Hematopoietic multipotent progenitor cell treated with erythropoietin and hydrocortisone succinate and interleukin-3 and kit ligand, for 6 days (in vitro differentiated cells): ENCODE data around the gene SELL.
"Not testable (repeated sequence)": the region's sequence is repeated elsewhere in the genome, so short reads cannot be mapped to it uniquely, and the experiment has no call there.

Source experiments
- DNase-seq: peaks from one replicate; pipeline ENCODE4 v3.0.0-alpha.2; 2015

Gene SELL

GRCh38 chr1:169711469-169712308 is at the start of gene SELL:
Gene SELL, minus strand, starts transcription at chr1:169711620. Its CDS starts 122 bp downstream, at chr1:169711498.
- DNase-seq = peak; percentile 93

- DNase-seq = no peak
Measured at GRCh38 chr1:169759038-169759437, 47.6 kb upstream of the SELL start.

DNA sequence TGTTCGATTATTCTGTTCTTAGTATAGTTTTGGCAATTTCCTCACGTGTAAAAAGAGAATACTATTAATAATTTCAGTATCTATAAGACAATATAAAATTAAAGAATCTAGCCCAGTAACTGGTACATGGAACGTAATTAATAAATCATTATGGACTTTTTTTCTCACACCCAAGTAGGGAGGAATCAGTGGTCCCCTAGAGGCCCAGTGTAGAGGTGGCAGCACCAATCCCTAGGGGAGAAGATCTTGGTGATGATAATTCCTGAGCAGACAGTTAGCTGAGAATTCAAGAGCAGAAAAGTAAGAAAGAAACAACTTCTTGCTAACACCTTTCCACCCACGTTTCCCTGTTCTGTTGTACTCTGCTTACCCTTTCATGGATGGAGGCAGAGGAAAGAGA is 42.1 kb upstream of the SELL start:
- no peak for DNase-seq

DNA sequence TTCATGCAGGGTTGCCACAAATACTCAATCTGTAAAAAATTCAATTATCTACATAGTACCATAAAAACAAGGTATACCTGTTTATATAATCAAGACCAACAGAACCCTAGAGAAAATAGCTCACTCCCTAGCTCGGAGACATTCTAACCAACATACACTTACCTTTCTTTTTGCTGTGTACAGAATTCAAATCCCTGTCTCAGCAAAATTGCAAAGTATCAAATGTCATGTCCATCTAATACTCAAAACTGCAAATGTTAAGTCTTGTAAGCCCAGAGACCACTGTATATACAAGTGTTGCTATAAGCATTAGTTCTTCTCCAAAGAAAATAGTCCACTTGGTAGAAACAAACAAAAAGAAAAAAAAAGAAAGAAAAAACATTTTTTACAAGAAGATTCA is 38.6 kb upstream of the SELL start:
- no peak for DNase-seq

DNA sequence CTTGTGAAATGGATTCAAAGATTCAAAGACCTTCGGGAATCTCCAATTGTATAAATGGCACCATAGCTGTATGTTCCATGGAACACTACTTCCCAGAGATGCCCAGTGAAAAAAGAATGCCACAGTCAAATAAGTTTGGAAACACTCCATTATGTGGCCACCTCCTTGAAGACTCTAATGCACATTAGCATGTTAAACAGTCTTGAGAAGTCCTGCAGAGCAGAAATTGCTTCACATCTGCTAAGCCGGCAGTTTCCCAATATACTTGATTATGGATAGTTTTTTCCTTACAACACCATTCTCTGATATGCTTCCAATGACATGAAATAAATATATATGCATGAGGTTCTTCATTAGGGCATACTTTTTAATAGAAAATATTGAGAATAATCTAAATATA is 35.1 kb upstream of the SELL start:
- DNase-seq = no peak

DNA sequence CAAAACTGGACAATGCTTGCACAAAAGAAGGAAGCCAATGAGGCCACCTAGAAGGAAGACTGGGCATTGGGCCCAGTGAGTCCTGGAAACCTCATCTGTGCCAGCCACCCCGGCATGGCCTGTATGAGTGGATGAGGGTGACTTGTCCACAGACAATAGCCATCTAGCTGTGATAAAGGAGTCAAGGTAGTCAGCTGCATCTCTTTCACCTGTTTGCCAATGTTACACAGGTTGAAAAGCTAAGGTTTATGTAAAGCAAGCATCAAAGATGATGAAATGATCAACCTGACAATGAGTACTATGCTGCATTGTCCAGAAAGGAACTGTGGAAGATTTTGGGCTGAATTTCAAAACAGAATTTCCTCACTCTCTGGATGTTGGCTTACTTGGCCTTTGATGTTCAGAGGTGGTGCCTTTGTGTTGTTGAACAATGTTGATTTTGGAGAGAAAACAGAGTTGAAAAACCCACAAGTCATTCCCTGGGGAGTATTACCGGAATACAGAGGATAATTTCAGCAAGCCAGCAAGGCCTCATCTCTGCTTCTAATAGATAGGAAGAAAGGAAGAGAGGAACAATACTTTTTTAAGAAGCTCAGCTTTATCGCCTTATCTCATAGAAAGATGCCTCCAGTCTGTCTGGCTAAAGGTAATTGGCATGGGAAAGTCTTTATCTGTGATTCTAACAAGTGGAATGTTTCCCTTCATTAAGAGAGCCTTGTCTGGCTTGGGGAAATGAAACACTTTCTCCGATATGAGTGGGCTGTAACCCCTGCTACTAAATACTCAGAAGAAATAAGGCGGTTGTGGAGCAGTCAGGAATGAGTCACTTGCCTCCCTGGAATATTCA is 33.8 kb upstream of the SELL start:
- DNase-seq = no peak

DNA sequence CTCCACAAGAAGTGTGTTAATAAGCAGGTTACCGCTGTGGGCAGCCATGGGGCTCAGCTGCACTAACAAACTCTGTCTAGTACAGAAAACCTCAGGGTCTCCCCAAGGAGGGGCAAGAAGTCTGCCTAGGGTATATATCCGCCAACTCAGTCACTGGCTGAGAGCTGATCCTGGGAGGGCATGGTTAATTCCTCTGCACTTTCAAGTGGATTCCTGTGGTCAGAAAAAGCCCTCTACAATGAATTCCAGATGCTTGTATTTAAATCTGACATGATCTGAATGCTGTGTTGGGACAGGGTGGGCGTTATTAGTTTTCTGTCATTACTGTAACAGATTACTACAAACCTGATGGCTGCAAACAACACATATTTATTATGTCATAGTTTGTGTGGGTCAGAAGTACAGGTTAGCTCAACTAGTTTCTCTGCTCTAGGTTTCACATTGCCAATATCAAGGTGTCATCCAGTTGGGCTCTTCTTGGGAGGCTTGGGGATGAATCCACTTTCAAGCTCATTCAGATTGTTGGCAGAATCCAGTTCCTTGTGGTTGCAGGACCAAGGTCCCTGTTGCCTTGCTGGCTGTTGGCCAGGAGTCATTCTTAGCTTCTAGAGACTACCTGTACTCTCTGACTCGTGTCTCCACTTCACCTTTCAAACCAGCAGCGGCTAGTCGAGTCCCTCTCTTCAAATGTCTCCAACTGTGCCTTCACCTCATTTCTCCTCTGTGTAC is 30.4 kb upstream of the SELL start:
- no peak for DNase-seq

DNA sequence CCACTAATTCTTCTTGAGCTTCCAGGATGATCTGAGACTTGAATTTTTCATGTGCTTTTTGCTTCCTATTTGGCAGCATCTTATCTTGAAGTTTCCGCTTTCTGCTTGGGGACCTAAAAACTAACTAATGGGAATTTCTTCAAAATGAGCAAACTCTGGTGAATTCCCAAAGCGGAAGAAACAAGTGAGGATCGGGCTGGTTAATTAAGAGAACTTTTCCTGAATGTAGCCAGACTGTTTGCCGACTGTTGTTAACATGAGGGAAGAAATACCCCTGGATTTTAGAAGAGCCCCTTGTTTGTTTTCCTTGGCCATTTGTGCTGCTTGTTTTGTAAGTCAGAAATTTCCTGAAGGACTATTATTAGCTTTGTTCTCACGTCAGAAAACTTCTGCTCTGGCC is 28.6 kb upstream of the SELL start:
- no peak for DNase-seq

DNA sequence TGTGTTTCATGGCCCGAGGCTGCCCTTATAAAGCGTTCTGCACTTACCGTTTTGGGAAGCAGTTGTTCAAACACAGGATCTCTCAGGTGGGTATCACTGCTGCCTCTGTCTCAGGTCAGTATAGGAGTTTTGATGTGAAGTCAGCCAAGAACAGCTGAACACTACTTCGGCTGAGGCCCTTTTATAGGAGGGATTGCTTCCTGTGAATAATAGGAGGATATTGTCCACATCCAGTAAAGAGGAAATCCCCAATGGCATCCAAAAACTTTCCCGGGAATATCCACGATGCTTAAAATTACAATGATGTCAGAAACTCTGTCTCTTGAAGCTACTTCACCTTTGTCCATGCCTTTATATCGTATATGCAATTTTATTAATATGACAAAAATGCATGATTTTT is 22.5 kb upstream of the SELL start, which contains the start of gene SELE:
TSS of gene SELE (minus strand) at position 156 of the 400 bp plus-strand sequence. CDS start 467 bp downstream, outside the sequence.
- no peak for DNase-seq

- no peak for DNase-seq
Measured at GRCh38 chr1:169731446-169731845, 20.0 kb upstream of the SELL start.

DNA sequence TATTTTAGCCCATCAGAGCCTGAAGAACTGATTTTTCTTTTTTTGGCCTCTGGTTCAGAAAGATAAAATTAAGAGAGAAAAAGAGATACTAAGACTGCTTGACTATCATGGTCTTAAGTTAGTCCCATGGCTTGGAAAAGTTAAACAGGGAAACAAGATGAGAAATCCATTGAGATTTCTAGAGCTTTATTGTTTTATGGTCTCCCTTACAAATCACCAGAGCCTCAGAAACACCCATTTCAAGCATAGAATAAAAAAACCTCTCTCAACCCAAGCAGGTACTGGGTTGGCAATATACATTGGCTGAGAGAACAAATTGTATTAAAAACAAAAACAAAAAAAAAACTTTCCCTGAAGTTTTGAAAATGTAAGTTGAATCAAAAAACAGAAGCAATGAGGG is 18.6 kb upstream of the SELL start:
- no peak for DNase-seq

DNA sequence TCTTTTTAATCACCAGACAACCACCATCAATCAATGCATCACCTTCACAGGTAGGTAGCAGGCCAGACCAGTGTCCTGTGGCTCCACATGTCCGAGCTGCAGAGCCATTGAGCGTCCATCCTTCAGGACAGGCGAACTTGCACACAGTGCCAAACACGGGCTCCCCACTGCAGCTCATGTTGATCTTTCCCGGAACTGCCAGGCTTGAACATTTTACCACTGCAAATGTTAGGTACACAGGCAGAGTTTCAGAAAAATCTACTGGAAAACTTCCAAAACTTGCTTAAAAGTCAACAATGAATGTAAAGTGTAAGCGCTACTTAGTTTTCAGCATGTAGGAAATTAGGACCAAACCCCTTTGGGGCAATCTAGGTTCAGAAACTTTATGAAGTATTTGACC is 15.9 kb upstream of the SELL start:
- no peak for DNase-seq

DNA sequence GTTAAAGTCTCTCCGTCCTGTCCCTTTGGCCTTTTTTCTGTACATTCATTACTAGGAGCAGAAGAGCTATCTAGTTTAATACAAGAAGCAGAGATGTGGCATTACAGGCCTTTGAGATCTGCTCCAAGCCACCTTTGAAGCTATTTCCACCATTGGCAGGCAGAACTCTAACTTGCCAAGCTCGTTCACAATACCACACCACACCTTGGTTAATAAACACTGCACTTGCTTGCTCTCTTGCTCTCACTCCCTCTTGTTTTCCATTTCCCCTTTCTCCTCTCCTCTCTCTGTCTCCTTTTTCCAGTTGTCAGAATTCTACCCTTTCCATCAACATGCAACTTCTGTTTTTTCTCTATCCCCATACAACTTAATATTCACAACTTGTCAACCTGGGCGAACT is 15.4 kb upstream of the SELL start:
- no peak for DNase-seq

GRCh38 chr1:169725930-169726329 is 14.5 kb upstream of the SELL start:
- no peak for DNase-seq

DNA sequence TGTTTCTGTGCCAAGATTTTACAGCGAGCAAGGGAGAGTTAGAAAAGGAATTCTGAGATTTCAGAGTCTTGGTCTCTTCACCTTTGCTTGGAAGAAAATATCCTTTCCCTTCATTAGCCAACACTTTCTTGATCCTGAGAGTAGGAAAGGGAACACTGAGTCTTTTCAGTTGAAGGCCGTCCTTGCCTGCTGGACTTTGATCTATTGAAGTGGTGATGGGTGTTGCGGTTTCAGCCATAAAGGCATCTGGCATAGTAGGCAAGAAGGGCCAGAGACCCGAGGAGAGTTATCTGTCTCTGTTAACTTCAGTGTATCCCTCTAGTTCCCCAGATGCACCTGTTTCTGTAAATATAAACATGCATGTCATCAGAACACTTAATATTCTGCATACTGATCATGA is 12.7 kb upstream of the SELL start:
- no peak for DNase-seq

GRCh38 chr1:169723763-169724162 is 12.3 kb upstream of the SELL start:
- no peak for DNase-seq

DNA sequence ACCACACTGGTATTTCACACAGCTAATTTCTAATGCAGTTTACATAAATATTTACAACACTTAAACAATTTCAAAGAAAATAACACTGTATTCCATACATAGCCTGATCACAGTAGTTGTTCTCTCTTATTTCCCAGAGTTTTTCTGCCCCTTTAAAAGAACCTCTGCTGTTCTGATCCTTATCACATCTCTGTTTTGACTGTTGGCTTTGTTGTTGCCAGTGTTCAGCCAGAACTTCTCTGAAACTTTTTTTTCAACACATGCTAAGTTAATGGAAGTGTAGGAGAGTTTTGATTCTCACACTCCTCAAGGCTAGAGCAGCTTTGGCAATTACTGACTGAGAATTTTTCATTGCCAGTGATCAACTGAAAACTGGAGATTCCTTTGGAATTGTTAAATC is 11.4 kb upstream of the SELL start:
- peak; percentile 43 for DNase-seq

- not testable (repeated sequence) for DNase-seq
Measured at GRCh38 chr1:169715100-169715499, 3.7 kb upstream of the SELL start.

DNA sequence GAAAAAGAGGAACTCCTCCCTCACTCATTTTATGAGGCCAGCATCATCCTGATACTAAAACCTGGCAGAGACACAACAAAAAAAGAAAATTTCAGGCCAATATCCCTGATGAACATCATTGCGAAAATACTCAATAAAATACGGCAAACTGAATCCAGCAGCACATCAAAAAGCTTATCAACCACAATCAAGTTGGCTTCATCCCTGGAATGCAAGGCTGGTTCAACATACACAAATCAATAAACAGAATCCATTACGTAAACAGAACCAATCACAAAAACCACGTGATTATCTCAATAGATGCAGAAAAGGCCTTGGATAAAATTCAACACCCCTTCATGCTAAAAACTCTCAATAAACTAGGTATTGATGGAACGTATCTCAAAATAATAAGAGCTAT is 1.7 kb upstream of the SELL start:
- not testable (repeated sequence) for DNase-seq

DNA sequence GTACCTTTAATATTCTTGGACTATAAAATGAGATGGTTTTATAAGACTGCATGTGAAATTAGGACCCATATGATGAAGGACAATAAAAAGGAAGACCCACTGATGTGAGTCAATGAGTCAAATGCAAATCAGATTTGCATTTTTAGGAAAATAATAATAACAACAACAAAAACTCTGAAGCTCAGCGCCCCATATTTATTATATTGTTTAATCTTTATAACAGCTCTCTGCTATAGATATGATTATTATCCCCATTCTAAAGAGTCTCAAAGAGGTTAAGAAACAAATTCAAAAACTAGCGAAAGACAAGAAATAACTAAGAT is 850 bp upstream of the SELL start:
- DNase-seq = no peak

DNA sequence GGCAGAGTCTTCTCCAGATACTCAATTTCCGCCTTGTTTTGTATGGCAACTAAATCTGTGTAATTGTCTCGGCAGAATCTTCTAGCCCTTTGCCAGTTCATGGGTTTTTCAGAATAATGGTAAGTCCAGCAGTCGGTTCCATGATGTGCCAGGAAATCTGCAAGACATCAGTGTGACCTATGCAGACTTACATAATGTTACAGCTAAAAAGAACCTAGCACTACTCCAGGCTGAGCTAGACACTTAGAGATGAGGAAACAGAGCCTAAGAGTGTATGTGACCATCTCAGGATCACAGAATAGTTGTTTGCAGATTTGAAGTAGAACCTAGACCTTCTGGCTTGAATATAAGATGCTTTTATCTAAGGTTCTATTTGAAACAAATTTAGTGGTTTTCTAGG is 2.8 kb downstream of the SELL start:
- DNase-seq = no peak

DNA sequence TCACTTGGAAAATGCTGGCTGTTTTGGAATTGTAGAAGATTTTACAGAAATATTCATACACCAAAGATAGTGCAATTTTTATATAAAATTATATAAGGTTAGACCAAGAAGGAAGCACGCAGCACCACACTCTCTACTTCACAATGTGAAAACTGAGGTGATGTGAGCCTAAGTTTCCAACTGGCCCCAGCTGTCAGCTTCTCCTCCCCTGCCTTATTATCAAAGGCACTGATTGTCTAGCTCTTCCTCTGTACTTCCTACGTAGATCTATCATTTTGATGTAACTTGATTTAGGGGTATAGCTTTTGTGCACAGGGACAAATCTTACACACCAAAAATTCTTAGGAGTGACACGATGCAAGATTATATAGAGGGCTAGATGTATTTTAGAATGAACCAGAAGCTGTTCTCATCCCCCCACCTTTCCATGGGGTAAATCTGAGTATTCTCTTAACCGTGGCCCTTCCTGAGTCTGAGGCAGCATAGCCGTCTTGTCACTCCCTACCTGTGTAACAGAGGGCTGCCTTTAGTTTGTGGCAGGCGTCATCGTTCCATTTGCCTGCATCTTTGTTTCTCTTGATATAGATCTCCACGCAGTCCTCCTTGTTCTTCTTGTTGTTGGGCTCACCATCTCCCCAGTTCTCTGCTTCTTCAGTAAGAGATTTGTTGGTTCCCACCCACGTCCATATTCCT is 3.4 kb downstream of the SELL start:
- no peak for DNase-seq

GRCh38 chr1:169704797-169705196 is 6.6 kb downstream of the SELL start:
- no peak for DNase-seq
